ENCODE results near the gene SNX4. TPM values are rescaled to one million over a fixed set of nuclear protein-coding genes. Genes with fewer than 3 reads are reported as not detected.

Gene SNX4
- total and polyA plus RNA-seq, 7 donors: 24.9 to 50.6 (median 39.1) TPM

DNA sequence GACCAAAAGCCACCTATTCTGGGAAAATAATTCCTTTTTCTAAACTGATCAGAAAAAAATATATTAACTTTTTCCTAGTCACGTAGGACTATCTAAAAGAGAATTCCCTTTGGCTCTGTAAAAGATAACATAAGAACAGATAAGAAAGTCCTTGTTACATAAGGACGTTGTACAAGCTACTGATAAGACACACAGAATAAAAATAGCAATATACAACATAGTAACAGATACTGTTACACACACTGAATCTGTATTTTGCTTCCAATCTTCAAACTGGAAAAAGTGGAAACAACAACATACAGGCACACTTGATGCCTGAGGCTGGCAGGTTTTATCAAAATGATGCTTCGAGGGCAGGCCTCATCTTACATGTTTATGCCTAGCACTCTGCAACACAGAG, 59.8 kb downstream of the SNX4 start:
- H3K9me3 ChIP-seq: no peaks in the 10 kb centered on the region
- intact Hi-C loops (cut with DNase I): no loop called here
- 57 to 86% methylated on average over 3 of the region's 3 CpGs for WGBS, 2 donors
- no peaks in the 10 kb centered on the region for H3K27me3 ChIP-seq
- no peak for DNase-seq
- no peak overlapping the region for H3K27ac ChIP-seq
- H3K4me3 ChIP-seq: no peak overlapping the region
- H3K36me3 ChIP-seq: peaks cover 0 to 74% (median 39%) of the 10 kb centered on the region in 4 donors
- no peak for TF ChIP-seq POLR2A (IDR thresholded peaks at IDR 0.05)
- no peak for TF ChIP-seq POLR2AphosphoS5 (IDR thresholded peaks at IDR 0.05)
- TF ChIP-seq, protein P1, sequence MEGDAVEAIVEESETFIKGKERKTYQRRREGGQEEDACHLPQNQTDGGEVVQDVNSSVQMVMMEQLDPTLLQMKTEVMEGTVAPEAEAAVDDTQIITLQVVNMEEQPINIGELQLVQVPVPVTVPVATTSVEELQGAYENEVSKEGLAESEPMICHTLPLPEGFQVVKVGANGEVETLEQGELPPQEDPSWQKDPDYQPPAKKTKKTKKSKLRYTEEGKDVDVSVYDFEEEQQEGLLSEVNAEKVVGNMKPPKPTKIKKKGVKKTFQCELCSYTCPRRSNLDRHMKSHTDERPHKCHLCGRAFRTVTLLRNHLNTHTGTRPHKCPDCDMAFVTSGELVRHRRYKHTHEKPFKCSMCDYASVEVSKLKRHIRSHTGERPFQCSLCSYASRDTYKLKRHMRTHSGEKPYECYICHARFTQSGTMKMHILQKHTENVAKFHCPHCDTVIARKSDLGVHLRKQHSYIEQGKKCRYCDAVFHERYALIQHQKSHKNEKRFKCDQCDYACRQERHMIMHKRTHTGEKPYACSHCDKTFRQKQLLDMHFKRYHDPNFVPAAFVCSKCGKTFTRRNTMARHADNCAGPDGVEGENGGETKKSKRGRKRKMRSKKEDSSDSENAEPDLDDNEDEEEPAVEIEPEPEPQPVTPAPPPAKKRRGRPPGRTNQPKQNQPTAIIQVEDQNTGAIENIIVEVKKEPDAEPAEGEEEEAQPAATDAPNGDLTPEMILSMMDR (IDR thresholded peaks at IDR 0.05): no peak
- TF ChIP-seq EP300 (IDR thresholded peaks at IDR 0.05): no peak
- no peaks in the 10 kb centered on the region for H3K4me1 ChIP-seq

DNA sequence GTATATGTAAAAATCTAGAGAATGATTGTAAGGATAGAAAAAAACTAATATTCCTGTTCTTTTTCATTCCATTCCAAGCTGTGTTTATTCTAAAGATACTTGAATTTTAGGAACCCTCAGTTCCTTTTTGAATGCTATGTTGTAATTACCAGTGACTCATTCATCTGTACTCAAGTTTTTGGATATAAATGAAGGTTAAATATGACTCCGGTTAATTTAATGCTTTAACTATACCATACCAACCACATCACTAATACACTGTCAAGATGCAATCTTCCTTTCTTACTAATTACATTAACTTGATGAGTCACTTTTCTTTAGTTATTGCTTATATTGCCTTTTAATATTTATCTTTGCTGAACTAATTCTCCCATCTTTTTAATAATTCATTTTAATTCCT, 76.1 kb downstream of the SNX4 start:
- peaks cover 0 to 7% (median 2%) of the 10 kb centered on the region in 4 donors for H3K9me3 ChIP-seq
- no peak overlapping the region for H3K27ac ChIP-seq
- intact Hi-C loops (cut with DNase I): loop anchor here (10.0 kb wide), 1 partner anchor 141 kb away; no protein-coding TSS in a partner anchor
- H3K4me1 ChIP-seq: no peaks in the 10 kb centered on the region
- no peaks in the 10 kb centered on the region for H3K27me3 ChIP-seq
- H3K4me3 ChIP-seq: no peak overlapping the region
- DNase-seq: no peak
- peaks cover 0 to 40% (median 14%) of the 10 kb centered on the region in 4 donors for H3K36me3 ChIP-seq
- TF ChIP-seq, protein P1 (IDR thresholded peaks at IDR 0.05): no peak
- TF ChIP-seq POLR2A (IDR thresholded peaks at IDR 0.05) (no peak), POLR2AphosphoS5 (IDR thresholded peaks at IDR 0.05) (no peak), EP300 (IDR thresholded peaks at IDR 0.05) (no peak)
- WGBS, 2 donors: 78 to 84% methylated on average over 1 of the region's 1 CpG

DNA sequence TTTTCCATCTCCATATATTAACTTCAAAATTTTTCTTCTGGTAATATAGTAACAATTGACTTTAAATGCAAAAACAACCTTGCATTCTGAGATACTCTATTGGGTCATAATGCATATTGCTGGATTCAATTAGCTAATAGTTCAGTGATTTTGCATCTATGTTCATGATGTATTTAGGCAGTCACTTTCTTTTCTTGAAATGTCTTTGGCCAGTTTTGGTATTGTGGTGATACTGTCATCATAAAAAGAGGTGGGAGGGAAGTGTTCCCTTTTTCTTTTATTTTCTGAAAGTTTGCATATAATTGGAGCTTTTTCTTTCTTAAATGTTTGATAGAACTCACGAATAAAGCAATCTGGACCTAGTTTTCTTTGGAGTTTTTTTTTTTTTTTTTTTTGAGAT, 77.5 kb downstream of the SNX4 start:
- peaks cover 0 to 7% (median 2%) of the 10 kb centered on the region in 4 donors for H3K9me3 ChIP-seq
- no peaks in the 10 kb centered on the region for H3K27me3 ChIP-seq
- 93 to 100% methylated on average over 1 of the region's 1 CpG for WGBS, 2 donors
- H3K4me1 ChIP-seq: no peaks in the 10 kb centered on the region
- H3K27ac ChIP-seq: no peak overlapping the region
- no peak overlapping the region for H3K4me3 ChIP-seq
- intact Hi-C loops (cut with DNase I): loop anchor here (10.0 kb wide), 1 partner anchor 142 kb away; no protein-coding TSS in a partner anchor
- H3K36me3 ChIP-seq: peaks cover 0 to 28% (median 10%) of the 10 kb centered on the region in 4 donors
- no peak for DNase-seq
- TF ChIP-seq, protein P1 (IDR thresholded peaks at IDR 0.05): no peak
- no peak for TF ChIP-seq POLR2A (IDR thresholded peaks at IDR 0.05)
- TF ChIP-seq EP300 (IDR thresholded peaks at IDR 0.05): no peak
- no peak for TF ChIP-seq POLR2AphosphoS5 (IDR thresholded peaks at IDR 0.05)

DNA sequence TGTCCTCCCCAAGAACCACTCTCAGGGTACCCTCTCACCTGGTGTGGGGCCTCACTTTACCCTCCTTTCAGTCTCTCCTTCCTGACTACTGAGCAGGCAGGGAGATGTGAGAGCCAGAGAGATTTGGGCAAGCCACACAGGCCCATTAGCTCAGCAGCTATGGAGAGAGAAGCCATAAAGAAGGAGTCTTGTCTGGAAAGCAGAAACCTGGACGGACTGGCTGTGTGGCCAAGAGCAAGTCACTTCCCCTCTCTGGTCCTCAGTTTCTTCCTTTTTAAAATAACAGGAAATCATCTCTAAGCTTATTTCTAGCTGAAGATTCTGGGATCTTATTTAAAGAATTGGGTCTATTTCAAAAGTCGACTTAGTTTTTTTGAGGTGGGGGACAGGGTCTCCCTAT, 79.0 kb downstream of the SNX4 start:
- no peaks in the 10 kb centered on the region for H3K27me3 ChIP-seq
- H3K9me3 ChIP-seq: peaks cover 0 to 7% (median 2%) of the 10 kb centered on the region in 4 donors
- DNase-seq: no peak
- peaks cover 0 to 12% (median 4%) of the 10 kb centered on the region in 4 donors for H3K36me3 ChIP-seq
- no peaks in the 10 kb centered on the region for H3K4me1 ChIP-seq
- TF ChIP-seq POLR2A (IDR thresholded peaks at IDR 0.05) (no peak), EP300 (IDR thresholded peaks at IDR 0.05) (no peak), POLR2AphosphoS5 (IDR thresholded peaks at IDR 0.05) (no peak)
- TF ChIP-seq, protein P1 (IDR thresholded peaks at IDR 0.05): no peak
- WGBS, 2 donors: 87 to 91% methylated on average over 2 of the region's 2 CpGs
- H3K4me3 ChIP-seq: no peak overlapping the region
- intact Hi-C loops (cut with DNase I): loop anchor here (10.0 kb wide), 1 partner anchor 144 kb away; no protein-coding TSS in a partner anchor
- no peak overlapping the region for H3K27ac ChIP-seq

DNA sequence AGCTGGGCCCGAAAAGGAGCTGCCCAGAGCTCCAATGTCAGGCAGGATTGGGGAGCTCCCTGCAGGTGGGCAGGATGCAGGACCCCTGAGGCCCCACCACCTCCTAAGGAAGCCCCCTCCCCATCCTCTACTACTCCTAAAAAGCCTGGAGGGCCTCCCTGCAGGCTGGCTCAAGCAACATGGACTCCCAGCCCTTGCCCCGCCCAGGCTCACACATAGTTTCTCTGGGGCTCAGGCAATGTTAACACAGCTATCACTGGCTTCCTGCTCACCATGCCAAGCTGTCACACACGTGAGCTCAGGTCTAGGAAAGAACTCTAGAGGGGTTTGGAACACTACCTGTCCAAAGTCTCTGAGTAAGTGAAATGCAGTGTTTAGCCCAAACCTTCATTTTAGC, 79.4 kb downstream of the SNX4 start:
- Histone ChIP-seq H3K36me3 (peaks cover 0 to 8% (median 3%) of the 10 kb centered on the region in 4 donors), H3K27me3 (no peaks in the 10 kb centered on the region), H3K27ac (no peak overlapping the region), H3K4me1 (no peaks in the 10 kb centered on the region), H3K4me3 (no peak overlapping the region), H3K9me3 (peaks cover 0 to 7% (median 2%) of the 10 kb centered on the region in 4 donors)
- WGBS, 2 donors: 51 to 72% methylated on average over 3 of the region's 3 CpGs
- TF ChIP-seq, protein P1 (IDR thresholded peaks at IDR 0.05): no peak
- no peak for TF ChIP-seq EP300 (IDR thresholded peaks at IDR 0.05)
- TF ChIP-seq POLR2A (IDR thresholded peaks at IDR 0.05): no peak
- TF ChIP-seq POLR2AphosphoS5 (IDR thresholded peaks at IDR 0.05): no peak
- intact Hi-C loops (cut with DNase I): loop anchor here (10.0 kb wide), 1 partner anchor 144 kb away; no protein-coding TSS in a partner anchor
- DNase-seq: no peak

Data from sigmoid colon (tissue), 7 donors.